HCT116 (cell line): ENCODE data around the gene PSMB7. TPM values are rescaled to one million over a fixed set of nuclear protein-coding genes. Genes with fewer than 3 reads are reported as not detected.

ENCODE experiments used
- ATAC-seq: fragments of 200-7000 bp; cut with Tn5 transposase; 2 replicates; pipeline ENCODE4 v1.9.1; 2020; ENCODE audit warnings: mild to moderate bottlenecking, moderate library complexity
- BruUV-seq: library from RNA; stranded (reverse); fragments of 400-500 nt; replicated peaks from 2 replicates; lab custom pipeline; 2021; lab: Mats Ljungman, UMichigan
- CTCF ChIA-PET: fragments of 300-600 bp; sonication (Branson Sonifier 250); formaldehyde crosslinking; loops from one replicate; lab custom pipeline; 2021; ENCODE audit warnings: antibody characterized with exemption; lab: Charles Lee
- POLR2A ChIA-PET: fragments of 300-600, 350-600 bp; sonication (Branson Sonifier 250); formaldehyde crosslinking; loops from one replicate; lab custom pipeline; 2021; ENCODE audit warnings: antibody characterized with exemption; lab: Charles Lee
- RAD21 ChIA-PET, 2 experiments: fragments of 300-600 bp; sonication (Branson Sonifier 250); formaldehyde crosslinking; loops; one replicate each; lab custom pipeline; 2023; ENCODE audit warnings: low total read pairs in 2 of 2; ENCODE audit not compliant: uncharacterized antibody in 2 of 2, unreplicated experiment in 2 of 2, low non-redundant PET in 1 of 2; lab: Charles Lee
- DNase-seq: peaks from one replicate; pipeline ENCODE4 v3.0.0-alpha.2; 2010; ENCODE audit warnings: low read depth, low spot score
- H2AFZ ChIP-seq: fragments of 200-600 bp; shearing (Covaris generic), sonication (generic); 2 replicates; pipeline ENCODE4 v1.6.1; 2017; ENCODE audit warnings: low read depth, mixed run types, mixed read lengths, antibody characterized with exemption, low read length; ENCODE audit not compliant: poor library complexity, severe bottlenecking
- H3K27ac ChIP-seq: 2 replicates; pipeline ENCODE4 v1.5.1; 2012; ENCODE audit warnings: low read depth, low read length
- H3K27me3 ChIP-seq: fragments of 200-600 bp; sonication (generic); 2 replicates; pipeline ENCODE4 v1.6.1; 2016; ENCODE audit warnings: mixed run types, low read length, mixed read lengths; ENCODE audit not compliant: insufficient read depth
- H3K36me3 ChIP-seq, 2 experiments: fragments of 200-500 bp in 1 of 2; fragments of 200-600 bp in 1 of 2; sonication (Bioruptor generic) in 1 of 2; sonication (generic) in 1 of 2; 2 replicates each; pipeline versions ENCODE4 v1.5.1 to v1.6.1; 2014 to 2016; ENCODE audit warnings: low read length in 2 of 2, inconsistent platforms in 1 of 2, mixed read lengths in 1 of 2, mixed run types in 1 of 2; ENCODE audit not compliant: insufficient read depth in 2 of 2, control insufficient read depth in 1 of 2
- H3K4me1 ChIP-seq, 2 experiments: fragments of 200-600 bp in 1 of 2; sonication (generic) in 1 of 2; 2 replicates each; pipeline versions ENCODE4 v1.5.1 to v1.6.1; 2012 to 2017; ENCODE audit warnings: low read length in 2 of 2, inconsistent platforms in 1 of 2, mild to moderate bottlenecking in 1 of 2, mixed read lengths in 1 of 2, mixed run types in 1 of 2, moderate library complexity in 1 of 2; ENCODE audit not compliant: insufficient read depth in 2 of 2, control insufficient read depth in 1 of 2
- H3K4me2 ChIP-seq: fragments of 200-600 bp; sonication (generic); 2 replicates; pipeline ENCODE4 v1.6.1; 2017; ENCODE audit warnings: mixed run types, low read length, mixed read lengths
- H3K4me3 ChIP-seq, 2 experiments: fragments of 200-600 bp in 1 of 2; sonication (generic) in 1 of 2; replicated peaks in 1 of 2; 2 replicates each; pipeline ENCODE4 v1.5.1; 2011 to 2016; ENCODE audit warnings: low read length in 2 of 2, control low read depth in 1 of 2, low read depth in 1 of 2, mild to moderate bottlenecking in 1 of 2, mixed read lengths in 1 of 2, mixed run types in 1 of 2
- H3K79me2 ChIP-seq: fragments of 200-600 bp; sonication (generic); 2 replicates; pipeline ENCODE4 v1.6.1; 2017; ENCODE audit warnings: mild to moderate bottlenecking, mixed run types, low read length, moderate library complexity, mixed read lengths; ENCODE audit not compliant: insufficient read depth
- H3K9ac ChIP-seq: fragments of 200-600 bp; sonication (generic); 2 replicates; pipeline ENCODE4 v1.6.1; 2016; ENCODE audit warnings: low read length, mixed read lengths
- H3K9me2 ChIP-seq: fragments of 200-600 bp; sonication (generic), shearing (Covaris generic); 2 replicates; pipeline ENCODE4 v1.6.1; 2017; ENCODE audit warnings: mixed run types, mild to moderate bottlenecking, moderate library complexity; ENCODE audit not compliant: insufficient read depth
- H3K9me3 ChIP-seq, 2 experiments: fragments of 200-500 bp in 1 of 2; fragments of 200-600 bp in 1 of 2; sonication (Bioruptor generic) in 1 of 2; sonication (generic) in 1 of 2; 2 replicates each; pipeline ENCODE4 v1.6.1; 2014 to 2017; ENCODE audit warnings: low read length in 2 of 2, mixed read lengths in 2 of 2, inconsistent platforms in 1 of 2, low read depth in 1 of 2, mild to moderate bottlenecking in 1 of 2, mixed run types in 1 of 2, moderate library complexity in 1 of 2; ENCODE audit not compliant: control insufficient read depth in 1 of 2, insufficient read depth in 1 of 2
- H4K20me1 ChIP-seq: fragments of 200-600 bp; sonication (generic), shearing (Covaris generic); 2 replicates; pipeline ENCODE4 v1.6.1; 2017; ENCODE audit warnings: mixed run types, mild to moderate bottlenecking, moderate library complexity; ENCODE audit not compliant: insufficient read depth
- CBX3 ChIP-seq: IDR thresholded peaks from 2 replicates; pipeline ENCODE4 v1.6.1; 2012; ENCODE audit warnings: low read depth
- CEBPB ChIP-seq: IDR thresholded peaks from 2 replicates; pipeline ENCODE4 v1.6.1; 2012; ENCODE audit warnings: low read depth
- ELF1 ChIP-seq: IDR thresholded peaks from 2 replicates; pipeline ENCODE4 v1.6.1; 2012; ENCODE audit warnings: low read depth, borderline replicate concordance
- FOSL1 ChIP-seq: IDR thresholded peaks from 2 replicates; pipeline ENCODE4 v1.6.1; 2012; ENCODE audit warnings: low read depth
- MAX ChIP-seq: IDR thresholded peaks from 2 replicates; pipeline ENCODE4 v1.6.1; 2012
- POLR2AphosphoS5 ChIP-seq: IDR thresholded peaks from 2 replicates; pipeline ENCODE4 v1.6.1; 2011; ENCODE audit warnings: mild to moderate bottlenecking, low read depth, low read length, moderate library complexity
- SIN3A ChIP-seq: IDR thresholded peaks from 2 replicates; pipeline ENCODE4 v1.6.1; 2012; ENCODE audit warnings: low read depth
- SP1 ChIP-seq: IDR thresholded peaks from 2 replicates; pipeline ENCODE4 v1.6.1; 2012; ENCODE audit warnings: low read depth
- SRF ChIP-seq: IDR thresholded peaks from 2 replicates; pipeline ENCODE4 v1.6.1; 2012; ENCODE audit warnings: low read depth
- TCF7L2 ChIP-seq: IDR thresholded peaks from 2 replicates; pipeline ENCODE4 v1.7.0; 2011; ENCODE audit warnings: borderline replicate concordance, inconsistent platforms; ENCODE audit not compliant: insufficient read depth, insufficient read length; ENCODE audit errors: extremely low read depth
- YY1 ChIP-seq: IDR thresholded peaks from 2 replicates; pipeline ENCODE4 v1.6.1; 2011; ENCODE audit warnings: low read length, low read depth, moderate library complexity, mild to moderate bottlenecking; ENCODE audit not compliant: insufficient replicate concordance; ENCODE audit errors: extremely low read depth
- ZBTB33 ChIP-seq: IDR thresholded peaks from 2 replicates; pipeline ENCODE4 v1.6.1; 2011; ENCODE audit warnings: mild to moderate bottlenecking, low read length, moderate library complexity; ENCODE audit not compliant: insufficient replicate concordance; ENCODE audit errors: extremely low read depth
- intact Hi-C: fragments of 100-400 bp; cut with micrococcal nuclease; formaldehyde crosslinking; loops from 2 replicates; pipeline ENCODE4 v1.10.0; 2022
- total RNA-seq: library from RNA; stranded (reverse); gene quantifications from one replicate; pipeline ENCODE4 v1.2.1, GENCODE V29; 2021; ENCODE audit not compliant: unreplicated experiment
- TF ChIP-seq, protein P1 (sequence below), 3 experiments: fragments of 200-600 bp in 1 of 3; sonication (generic) in 1 of 3; IDR thresholded peaks in 2 of 3; conservative IDR thresholded peaks in 1 of 3; 2 replicates each; pipeline ENCODE4 v1.5.1; 2012 to 2017; ENCODE audit warnings: low read depth in 2 of 3, low read length in 2 of 3, antibody characterized with exemption in 1 of 3, borderline replicate concordance in 1 of 3, control low read depth in 1 of 3, mild to moderate bottlenecking in 1 of 3, mixed read lengths in 1 of 3, mixed run types in 1 of 3, moderate library complexity in 1 of 3; ENCODE audit not compliant: insufficient read depth in 1 of 3

The PSMB7 gene
- total RNA-seq, 1 experiment from 2014 or later = 222 TPM

DNA sequence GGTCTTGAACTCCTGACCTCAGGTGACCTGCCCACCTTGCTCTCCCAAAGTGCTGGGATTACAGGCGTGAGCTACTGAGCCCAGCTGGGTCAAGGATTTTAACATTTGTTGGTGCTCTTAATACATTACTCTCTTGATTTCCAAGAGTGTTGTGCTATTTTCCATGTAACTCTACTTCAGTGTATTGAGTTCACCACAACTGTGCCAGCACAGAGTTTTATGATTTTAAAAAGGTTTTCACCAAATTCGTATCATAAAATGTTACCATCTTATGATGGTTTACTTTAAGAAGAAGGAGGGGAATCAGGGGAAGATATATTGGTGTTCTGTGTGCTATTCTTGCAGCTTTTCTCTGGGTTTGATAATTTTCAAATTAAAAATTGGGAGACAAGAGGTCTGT is 28.4 kb upstream of the PSMB7 start (continued):
- TF ChIP-seq, protein P1, sequence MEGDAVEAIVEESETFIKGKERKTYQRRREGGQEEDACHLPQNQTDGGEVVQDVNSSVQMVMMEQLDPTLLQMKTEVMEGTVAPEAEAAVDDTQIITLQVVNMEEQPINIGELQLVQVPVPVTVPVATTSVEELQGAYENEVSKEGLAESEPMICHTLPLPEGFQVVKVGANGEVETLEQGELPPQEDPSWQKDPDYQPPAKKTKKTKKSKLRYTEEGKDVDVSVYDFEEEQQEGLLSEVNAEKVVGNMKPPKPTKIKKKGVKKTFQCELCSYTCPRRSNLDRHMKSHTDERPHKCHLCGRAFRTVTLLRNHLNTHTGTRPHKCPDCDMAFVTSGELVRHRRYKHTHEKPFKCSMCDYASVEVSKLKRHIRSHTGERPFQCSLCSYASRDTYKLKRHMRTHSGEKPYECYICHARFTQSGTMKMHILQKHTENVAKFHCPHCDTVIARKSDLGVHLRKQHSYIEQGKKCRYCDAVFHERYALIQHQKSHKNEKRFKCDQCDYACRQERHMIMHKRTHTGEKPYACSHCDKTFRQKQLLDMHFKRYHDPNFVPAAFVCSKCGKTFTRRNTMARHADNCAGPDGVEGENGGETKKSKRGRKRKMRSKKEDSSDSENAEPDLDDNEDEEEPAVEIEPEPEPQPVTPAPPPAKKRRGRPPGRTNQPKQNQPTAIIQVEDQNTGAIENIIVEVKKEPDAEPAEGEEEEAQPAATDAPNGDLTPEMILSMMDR (IDR thresholded peaks at IDR 0.05 in 2 of 3, conservative IDR thresholded peaks at IDR 0.05 in 1 of 3; ENCODE audit: borderline replicate concordance in 1 of 3, insufficient read depth in 1 of 3, low read depth in 2 of 3, low read length in 2 of 3) = no peak

DNA sequence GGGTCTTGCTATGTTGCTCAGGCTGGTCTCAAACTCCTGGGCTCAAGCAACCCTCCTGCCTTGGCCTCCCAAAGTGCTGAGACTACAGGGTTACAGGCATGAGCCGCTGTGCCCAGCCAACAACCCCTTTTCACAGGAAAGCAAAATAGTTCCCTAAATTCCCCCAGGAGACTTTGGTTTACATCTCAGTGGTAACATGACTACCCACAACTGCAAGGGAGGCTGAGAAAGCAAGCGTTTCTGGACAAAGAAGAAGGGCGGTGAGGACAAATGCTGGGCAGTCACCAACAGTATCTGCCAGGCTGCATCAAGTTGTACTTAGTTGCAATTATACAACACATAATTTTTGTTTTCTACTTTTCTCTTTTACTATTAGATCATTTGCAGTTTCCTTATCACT is 27.6 kb upstream of the PSMB7 start:
- CTCF ChIA-PET = no interaction called here

More for the DNA sequence above, 27.6 kb upstream of the PSMB7 start:
- H4K20me1 ChIP-seq = no peaks in the 10 kb centered on the region
- ChIA-PET RAD21 (no interaction called here), POLR2A (no interaction called here)
- DNase-seq (no peak), ATAC-seq (no peak)
- H3K4me2 ChIP-seq = no peak overlapping the region
- no TSS peak for BruUV-seq
- no peaks in the 10 kb centered on the region for H3K9me2 ChIP-seq
- no peak overlapping the region for H3K4me3 ChIP-seq
- intact Hi-C loops = no loop called here
- H3K9me3 ChIP-seq = no peaks in the 10 kb centered on the region
- H3K9ac ChIP-seq = no peak overlapping the region
- no peak overlapping the region for H3K27ac ChIP-seq
- no peak overlapping the region for H2AFZ ChIP-seq
- no peaks in the 10 kb centered on the region for H3K79me2 ChIP-seq
- no peaks in the 10 kb centered on the region for H3K36me3 ChIP-seq
- H3K4me1 ChIP-seq = peaks cover 13 to 30% of the 10 kb centered on the region in 2 experiments; a peak in 3 of 4 replicates
- no peaks in the 10 kb centered on the region for H3K27me3 ChIP-seq
- TF ChIP-seq TCF7L2 = no peak
- no peak for TF ChIP-seq CBX3
- no peak for TF ChIP-seq SIN3A
- TF ChIP-seq SRF = no peak
- TF ChIP-seq YY1 = no peak
- no peak for TF ChIP-seq FOSL1
- no peak for TF ChIP-seq ZBTB33
- no peak for TF ChIP-seq POLR2AphosphoS5
- TF ChIP-seq CEBPB = no peak
- no peak for TF ChIP-seq ELF1
- TF ChIP-seq, protein P1 (IDR thresholded peaks at IDR 0.05 in 2 of 3, conservative IDR thresholded peaks at IDR 0.05 in 1 of 3; ENCODE audit: borderline replicate concordance in 1 of 3, insufficient read depth in 1 of 3, low read depth in 2 of 3, low read length in 2 of 3) = no peak
- no peak for TF ChIP-seq MAX
- TF ChIP-seq SP1 = no peak
